Activated naive CD8-positive, alpha-beta T cell (primary cell): ENCODE results near the gene RPL7A.
"Not testable (repeated sequence)": the region's sequence is repeated elsewhere in the genome, so short reads cannot be mapped to it uniquely, and the experiment has no call there.

Source experiments
- H3K27ac Mint-ChIP-seq: one replicate; pipeline ENCODE4 v1.8.0; 2021; ENCODE audit warnings: mixed read lengths
- H3K27me3 Mint-ChIP-seq: one replicate; pipeline ENCODE4 v1.8.0; 2021; ENCODE audit warnings: mixed read lengths
- H3K36me3 Mint-ChIP-seq: one replicate; pipeline ENCODE4 v1.8.0; 2021; ENCODE audit warnings: mixed read lengths
- H3K4me1 Mint-ChIP-seq: one replicate; pipeline ENCODE4 v1.8.0; 2021; ENCODE audit warnings: low read depth, mixed read lengths
- H3K4me3 Mint-ChIP-seq: one replicate; pipeline ENCODE4 v1.8.0; 2021; ENCODE audit warnings: mild to moderate bottlenecking, mixed read lengths
- H3K9me3 Mint-ChIP-seq: one replicate; pipeline ENCODE4 v1.8.0; 2021; ENCODE audit warnings: low read depth, mixed read lengths

The RPL7A gene

GRCh38 chr9:133321411-133321935 lies 26.5 kb upstream of the RPL7A start:
- Mint-ChIP-seq H3K27ac (no peak overlapping the region), H3K36me3 (no peaks in the 10 kb centered on the region), H3K27me3 (peaks cover 2% of the 10 kb centered on the region), H3K4me1 (peaks cover 1% of the 10 kb centered on the region), H3K9me3 (no peaks in the 10 kb centered on the region), H3K4me3 (no peak overlapping the region)

- Mint-ChIP-seq H3K4me1 (peaks cover 1% of the 10 kb centered on the region), H3K9me3 (no peaks in the 10 kb centered on the region), H3K27me3 (no peaks in the 10 kb centered on the region), H3K36me3 (no peaks in the 10 kb centered on the region), H3K4me3 (no peak overlapping the region), H3K27ac (no peak overlapping the region)
Measured at GRCh38 chr9:133322701-133323100, 25.3 kb upstream of the RPL7A start.

DNA sequence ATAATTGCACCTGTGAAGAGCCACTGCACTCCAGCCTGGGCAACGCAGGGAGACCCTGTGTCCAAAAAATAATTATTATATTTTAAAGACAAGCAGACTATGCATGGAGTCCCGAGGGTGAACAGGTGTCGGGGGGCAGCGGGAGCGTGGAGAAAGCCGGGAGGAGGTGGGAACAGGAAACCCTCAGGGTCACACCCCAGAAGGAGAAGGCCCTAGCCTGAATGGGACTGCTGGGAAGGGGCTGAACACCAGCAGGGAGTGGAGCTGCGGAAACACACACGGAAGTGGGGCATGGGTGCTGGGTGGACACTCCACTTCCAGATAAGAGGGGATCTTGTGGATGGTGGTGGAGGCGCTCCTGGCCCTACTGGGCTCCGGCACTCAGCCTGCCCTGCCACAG lies 24.8 kb upstream of the RPL7A start:
- H3K27ac Mint-ChIP-seq = no peak overlapping the region
- H3K36me3 Mint-ChIP-seq = no peaks in the 10 kb centered on the region
- H3K27me3 Mint-ChIP-seq = no peaks in the 10 kb centered on the region
- H3K9me3 Mint-ChIP-seq = no peaks in the 10 kb centered on the region
- H3K4me1 Mint-ChIP-seq = peaks cover 1% of the 10 kb centered on the region
- no peak overlapping the region for H3K4me3 Mint-ChIP-seq

GRCh38 chr9:133323991-133324703 lies 23.9 kb upstream of the RPL7A start:
- Mint-ChIP-seq H3K4me3 (no peak overlapping the region), H3K4me1 (peaks cover 7% of the 10 kb centered on the region), H3K9me3 (no peaks in the 10 kb centered on the region), H3K36me3 (no peaks in the 10 kb centered on the region), H3K27me3 (no peaks in the 10 kb centered on the region), H3K27ac (no peak overlapping the region)

- not testable (repeated sequence) for H3K4me3 Mint-ChIP-seq, H3K27me3 Mint-ChIP-seq, H3K27ac Mint-ChIP-seq, H3K36me3 Mint-ChIP-seq, H3K9me3 Mint-ChIP-seq
- peaks cover 12% of the 10 kb centered on the region for H3K4me1 Mint-ChIP-seq
Measured at GRCh38 chr9:133327021-133327420, 21.0 kb upstream of the RPL7A start.

DNA sequence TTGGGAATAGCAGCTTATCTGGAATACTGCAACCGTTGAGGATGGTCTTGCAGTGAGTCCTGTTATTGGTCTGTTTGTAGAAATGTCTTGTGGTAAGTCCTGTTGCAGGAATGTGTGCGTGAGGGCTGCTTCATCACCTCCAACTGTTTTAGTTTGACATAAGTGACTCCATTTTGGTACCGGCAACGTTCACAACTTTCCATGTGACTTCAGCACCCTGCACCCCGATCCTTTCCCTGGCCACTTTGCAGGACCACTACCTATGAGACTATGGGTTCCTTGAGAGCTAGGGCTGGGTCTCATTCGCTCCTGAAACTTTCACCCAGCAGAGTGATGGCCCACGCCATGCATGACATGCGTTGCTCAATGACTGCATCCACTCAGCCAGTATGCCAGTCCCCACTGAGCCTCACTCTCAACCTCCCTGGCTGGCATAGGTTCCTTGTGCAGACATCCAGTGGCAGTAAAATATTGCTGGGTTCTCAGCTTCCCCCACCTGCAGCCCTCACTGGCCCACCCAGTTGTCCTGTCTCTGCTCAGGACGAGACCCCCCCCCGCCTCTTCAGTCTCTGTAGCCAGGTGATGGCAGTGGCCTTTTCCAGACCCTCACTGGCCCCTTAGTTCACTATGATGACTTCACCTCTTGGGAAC lies 20.1 kb upstream of the RPL7A start:
- Mint-ChIP-seq H3K36me3 (no peaks in the 10 kb centered on the region), H3K9me3 (no peaks in the 10 kb centered on the region), H3K27ac (peak overlapping the region; percentile 56), H3K27me3 (no peaks in the 10 kb centered on the region), H3K4me3 (no peak overlapping the region), H3K4me1 (peaks cover 12% of the 10 kb centered on the region)

DNA sequence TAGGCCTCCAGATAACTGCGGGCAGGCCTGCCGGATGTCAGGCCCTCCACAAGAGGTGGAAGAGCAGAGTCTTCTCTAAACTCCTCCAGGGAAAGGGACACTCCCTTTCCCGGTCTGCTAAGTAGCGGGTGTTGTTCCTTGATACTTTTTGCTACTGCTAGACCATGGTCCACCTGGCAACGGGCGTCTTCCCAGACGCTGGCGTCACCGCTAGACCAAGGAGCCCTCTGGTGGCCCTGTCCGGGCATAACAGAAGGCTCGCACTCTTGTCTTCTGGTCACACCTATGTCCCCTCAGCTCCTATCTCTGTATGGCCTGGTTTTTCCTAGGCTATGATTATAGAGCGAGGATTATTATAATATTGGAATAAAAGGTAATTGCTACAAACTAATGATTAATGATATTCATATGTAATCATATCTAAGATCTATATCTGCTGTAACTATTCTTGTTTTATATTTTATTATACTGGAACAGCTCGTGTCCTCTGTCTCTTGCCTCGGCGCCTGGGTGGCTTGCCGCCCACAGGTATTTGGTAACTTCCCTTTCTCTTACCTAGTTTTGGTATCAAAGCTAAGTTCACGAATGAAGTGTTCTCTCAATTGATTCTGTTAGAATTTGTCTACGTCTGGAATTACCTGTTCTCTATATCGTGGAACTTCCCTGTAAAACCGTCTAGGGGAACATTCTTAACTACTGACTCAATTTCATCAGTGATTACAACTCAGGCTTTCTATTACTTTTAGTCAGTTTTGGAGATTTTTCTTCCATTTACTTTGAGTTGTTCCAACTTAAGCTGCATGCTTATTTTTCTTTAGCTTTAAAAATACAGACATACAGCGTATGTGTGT lies 18.5 kb upstream of the RPL7A start:
- H3K27ac Mint-ChIP-seq = peak overlapping the region; percentile 38
- H3K36me3 Mint-ChIP-seq, H3K9me3 Mint-ChIP-seq, H3K4me3 Mint-ChIP-seq, H3K27me3 Mint-ChIP-seq: not testable (repeated sequence)
- H3K4me1 Mint-ChIP-seq = peaks cover 19% of the 10 kb centered on the region

DNA sequence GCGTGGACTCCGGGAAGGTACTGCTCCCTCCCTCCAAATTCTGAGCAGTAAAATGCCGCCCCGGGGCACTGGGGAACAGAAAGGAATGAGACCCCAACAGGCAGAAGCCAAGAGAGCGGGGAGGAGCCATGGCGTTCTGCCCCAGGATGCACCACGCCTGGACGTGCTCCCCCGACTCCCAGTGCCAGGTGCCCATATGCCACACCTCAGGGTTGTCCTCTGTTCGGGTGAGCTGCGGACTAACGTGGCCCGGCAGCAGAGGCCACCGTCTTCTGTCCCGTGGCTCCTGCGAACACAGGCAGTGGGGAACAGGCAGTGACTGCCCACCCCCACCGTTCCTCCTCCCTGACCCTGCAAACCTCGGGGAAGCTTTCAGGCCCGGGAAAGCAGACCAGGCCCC lies 16.8 kb upstream of the RPL7A start:
- H3K27me3 Mint-ChIP-seq = no peaks in the 10 kb centered on the region
- H3K9me3 Mint-ChIP-seq = no peaks in the 10 kb centered on the region
- H3K36me3 Mint-ChIP-seq = no peaks in the 10 kb centered on the region
- H3K27ac Mint-ChIP-seq = no peak overlapping the region
- peaks cover 22% of the 10 kb centered on the region for H3K4me1 Mint-ChIP-seq
- no peak overlapping the region for H3K4me3 Mint-ChIP-seq

DNA sequence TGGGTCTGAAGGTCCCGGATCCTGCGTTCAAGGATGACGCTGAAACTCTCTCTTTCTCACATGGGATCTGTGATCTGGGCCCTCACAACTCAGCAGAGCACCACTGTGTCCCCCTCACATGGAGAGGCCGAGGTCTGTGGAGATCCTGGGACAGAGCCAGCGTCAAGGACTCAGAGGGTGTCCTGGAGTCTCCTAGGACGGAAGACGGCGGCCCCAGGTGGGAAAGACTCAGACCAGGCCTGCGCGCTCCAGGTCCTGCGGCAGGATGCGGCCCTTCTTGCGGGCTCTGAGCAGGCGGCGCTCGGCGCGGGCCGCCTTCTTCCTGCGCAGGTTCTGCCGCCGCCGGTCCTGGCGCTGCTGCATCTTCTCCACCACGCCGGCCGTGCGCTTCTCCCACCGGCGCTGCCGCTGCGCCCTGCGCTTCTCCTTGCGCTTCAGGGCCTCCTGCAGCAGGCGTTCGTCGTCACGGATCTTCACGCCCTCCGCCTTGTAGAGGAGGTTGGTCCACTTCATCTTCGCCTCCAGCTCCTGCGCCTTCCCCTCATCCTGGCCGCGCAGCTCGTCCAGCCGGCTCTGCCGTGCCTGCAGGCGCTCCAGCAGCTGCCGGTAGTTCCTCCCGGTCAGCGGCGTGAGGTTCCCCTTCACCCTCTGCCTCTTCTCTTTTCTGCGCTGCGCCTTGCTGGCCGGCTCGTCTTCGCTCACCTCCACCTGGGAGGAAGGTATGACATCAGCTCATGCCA lies 16.2 kb upstream of the RPL7A start:
- Mint-ChIP-seq H3K4me3 (no peak overlapping the region), H3K9me3 (no peaks in the 10 kb centered on the region), H3K4me1 (peaks cover 24% of the 10 kb centered on the region), H3K36me3 (no peaks in the 10 kb centered on the region), H3K27me3 (no peaks in the 10 kb centered on the region), H3K27ac (no peak overlapping the region)

GRCh38 chr9:133332381-133332730 lies 15.7 kb upstream of the RPL7A start:
- H3K27me3 Mint-ChIP-seq = no peaks in the 10 kb centered on the region
- H3K4me3 Mint-ChIP-seq = no peak overlapping the region
- H3K4me1 Mint-ChIP-seq = peaks cover 24% of the 10 kb centered on the region
- no peaks in the 10 kb centered on the region for H3K36me3 Mint-ChIP-seq
- H3K27ac Mint-ChIP-seq = no peak overlapping the region
- H3K9me3 Mint-ChIP-seq = no peaks in the 10 kb centered on the region

DNA sequence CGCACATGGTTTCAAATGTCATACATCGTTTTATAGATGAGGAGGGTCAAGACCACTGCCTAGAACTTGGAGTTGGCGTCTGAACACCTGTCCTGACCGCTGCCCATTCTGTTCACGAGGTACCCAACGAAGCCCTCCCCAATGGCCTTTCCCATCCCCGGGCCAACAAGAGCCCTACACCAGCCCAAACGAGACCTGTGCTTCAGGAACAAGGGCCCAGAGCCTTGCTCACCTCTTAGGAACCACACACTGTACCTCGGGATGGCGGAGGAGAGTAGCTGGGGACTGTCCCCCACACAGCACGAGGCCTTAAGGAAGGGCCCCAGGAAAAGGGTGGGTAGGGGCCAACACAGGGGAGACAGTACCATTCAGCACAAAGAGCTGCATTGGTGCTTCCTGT lies 15.0 kb upstream of the RPL7A start:
- H3K27me3 Mint-ChIP-seq = no peaks in the 10 kb centered on the region
- H3K4me3 Mint-ChIP-seq = peak overlapping the region; percentile 53
- no peaks in the 10 kb centered on the region for H3K9me3 Mint-ChIP-seq
- H3K4me1 Mint-ChIP-seq = peaks cover 26% of the 10 kb centered on the region
- no peaks in the 10 kb centered on the region for H3K36me3 Mint-ChIP-seq
- no peak overlapping the region for H3K27ac Mint-ChIP-seq

- Mint-ChIP-seq H3K9me3 (no peaks in the 10 kb centered on the region), H3K27ac (peak overlapping the region; percentile 54), H3K4me3 (peak overlapping the region; percentile 95), H3K27me3 (no peaks in the 10 kb centered on the region), H3K4me1 (peaks cover 26% of the 10 kb centered on the region), H3K36me3 (no peaks in the 10 kb centered on the region)
Measured at GRCh38 chr9:133333566-133333965, 14.5 kb upstream of the RPL7A start.

DNA sequence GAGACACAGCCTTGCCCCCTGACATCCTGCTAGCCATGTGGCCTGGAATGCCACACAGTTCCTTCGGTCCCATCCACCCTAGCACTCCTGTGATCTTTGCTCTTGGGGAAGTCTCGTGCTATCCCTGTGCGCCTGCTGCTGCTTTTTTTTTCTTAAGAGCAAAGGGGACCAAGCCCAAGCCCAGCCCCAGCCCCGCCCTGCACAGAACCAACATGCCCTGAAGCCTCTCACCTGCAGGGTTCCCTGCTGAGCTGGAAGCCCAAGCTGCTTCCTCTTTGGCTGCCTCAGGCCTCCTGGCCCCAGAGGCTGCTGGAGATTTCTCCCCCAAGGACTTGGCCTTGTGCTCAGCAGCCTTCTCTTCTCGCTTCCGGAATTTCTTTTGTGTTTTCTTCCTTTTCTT lies 13.9 kb upstream of the RPL7A start:
- H3K27me3 Mint-ChIP-seq = no peaks in the 10 kb centered on the region
- H3K9me3 Mint-ChIP-seq = no peaks in the 10 kb centered on the region
- H3K36me3 Mint-ChIP-seq = peaks cover 2% of the 10 kb centered on the region
- H3K27ac Mint-ChIP-seq = peak overlapping the region; percentile 54
- peaks cover 22% of the 10 kb centered on the region for H3K4me1 Mint-ChIP-seq
- peak overlapping the region; percentile 95 for H3K4me3 Mint-ChIP-seq

DNA sequence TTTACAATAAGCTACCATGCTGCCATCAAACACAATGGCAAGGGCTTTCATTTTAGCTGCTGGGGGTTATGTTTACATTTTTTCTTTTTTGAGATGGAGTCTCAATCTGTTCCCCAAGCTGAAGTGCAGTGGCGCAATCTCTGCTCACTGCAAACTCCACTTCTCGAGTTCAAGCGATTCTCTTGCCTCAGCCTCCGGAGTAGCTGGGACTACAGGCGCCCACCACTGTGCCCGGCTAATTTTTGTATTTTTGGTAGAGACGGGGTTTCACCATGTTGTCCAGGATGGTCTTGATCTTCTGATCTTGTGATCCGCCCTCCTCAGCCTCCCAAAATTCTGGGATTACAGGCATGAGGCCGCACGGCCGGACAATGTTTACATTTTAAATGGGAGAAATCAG lies 13.1 kb upstream of the RPL7A start:
- H3K36me3 Mint-ChIP-seq, H3K27me3 Mint-ChIP-seq, H3K9me3 Mint-ChIP-seq: not testable (repeated sequence)
- H3K4me1 Mint-ChIP-seq = peaks cover 27% of the 10 kb centered on the region
- H3K27ac Mint-ChIP-seq = peak overlapping the region; percentile 50
- peak overlapping the region; percentile 95 for H3K4me3 Mint-ChIP-seq
